GM12872 (cell line): ENCODE measurements around the gene PYGB.

Experiments
- TF ChIP-seq, protein P1 (sequence below): IDR thresholded peaks from 3 replicates; pipeline ENCODE4 v1.5.1; 2011; ENCODE audit warnings: low read depth, mild to moderate bottlenecking, low read length, moderate library complexity; ENCODE audit not compliant: insufficient read depth

PYGB gene

DNA sequence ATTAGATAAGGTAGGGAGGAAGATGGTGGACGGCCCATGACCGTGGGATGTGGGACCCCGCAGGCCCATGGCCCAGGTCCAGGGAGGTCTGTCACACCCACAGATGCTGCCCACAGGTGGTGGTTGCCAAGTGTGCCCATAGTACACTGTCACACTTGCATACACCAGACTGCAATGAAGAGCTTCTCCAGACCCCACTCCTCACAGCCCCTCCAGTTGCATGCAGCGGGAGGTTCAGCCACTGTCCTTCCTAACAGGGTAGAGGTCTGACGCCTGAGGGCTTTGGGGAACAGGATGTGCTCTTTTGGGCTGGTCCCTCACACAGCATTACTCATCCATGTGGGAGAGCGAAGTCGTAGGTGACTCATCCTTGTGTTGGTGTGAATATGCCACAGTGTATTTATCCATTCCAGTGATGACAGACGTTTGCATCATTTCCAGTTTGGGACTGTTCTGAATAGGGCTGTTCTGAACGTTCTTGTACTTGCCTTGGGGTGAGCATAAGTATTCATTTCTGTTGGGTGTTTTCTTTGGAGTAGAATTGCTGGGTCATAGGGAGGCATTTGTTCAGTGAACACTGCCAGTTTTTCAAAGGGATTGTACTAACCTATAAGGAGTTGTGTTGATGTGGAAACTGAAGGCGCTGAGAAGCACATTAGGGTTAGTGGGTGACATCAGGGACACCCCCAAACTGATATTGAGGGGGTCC, 10.1 kb upstream of the PYGB start:
- TF ChIP-seq, protein P1, sequence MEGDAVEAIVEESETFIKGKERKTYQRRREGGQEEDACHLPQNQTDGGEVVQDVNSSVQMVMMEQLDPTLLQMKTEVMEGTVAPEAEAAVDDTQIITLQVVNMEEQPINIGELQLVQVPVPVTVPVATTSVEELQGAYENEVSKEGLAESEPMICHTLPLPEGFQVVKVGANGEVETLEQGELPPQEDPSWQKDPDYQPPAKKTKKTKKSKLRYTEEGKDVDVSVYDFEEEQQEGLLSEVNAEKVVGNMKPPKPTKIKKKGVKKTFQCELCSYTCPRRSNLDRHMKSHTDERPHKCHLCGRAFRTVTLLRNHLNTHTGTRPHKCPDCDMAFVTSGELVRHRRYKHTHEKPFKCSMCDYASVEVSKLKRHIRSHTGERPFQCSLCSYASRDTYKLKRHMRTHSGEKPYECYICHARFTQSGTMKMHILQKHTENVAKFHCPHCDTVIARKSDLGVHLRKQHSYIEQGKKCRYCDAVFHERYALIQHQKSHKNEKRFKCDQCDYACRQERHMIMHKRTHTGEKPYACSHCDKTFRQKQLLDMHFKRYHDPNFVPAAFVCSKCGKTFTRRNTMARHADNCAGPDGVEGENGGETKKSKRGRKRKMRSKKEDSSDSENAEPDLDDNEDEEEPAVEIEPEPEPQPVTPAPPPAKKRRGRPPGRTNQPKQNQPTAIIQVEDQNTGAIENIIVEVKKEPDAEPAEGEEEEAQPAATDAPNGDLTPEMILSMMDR, result no peak

DNA sequence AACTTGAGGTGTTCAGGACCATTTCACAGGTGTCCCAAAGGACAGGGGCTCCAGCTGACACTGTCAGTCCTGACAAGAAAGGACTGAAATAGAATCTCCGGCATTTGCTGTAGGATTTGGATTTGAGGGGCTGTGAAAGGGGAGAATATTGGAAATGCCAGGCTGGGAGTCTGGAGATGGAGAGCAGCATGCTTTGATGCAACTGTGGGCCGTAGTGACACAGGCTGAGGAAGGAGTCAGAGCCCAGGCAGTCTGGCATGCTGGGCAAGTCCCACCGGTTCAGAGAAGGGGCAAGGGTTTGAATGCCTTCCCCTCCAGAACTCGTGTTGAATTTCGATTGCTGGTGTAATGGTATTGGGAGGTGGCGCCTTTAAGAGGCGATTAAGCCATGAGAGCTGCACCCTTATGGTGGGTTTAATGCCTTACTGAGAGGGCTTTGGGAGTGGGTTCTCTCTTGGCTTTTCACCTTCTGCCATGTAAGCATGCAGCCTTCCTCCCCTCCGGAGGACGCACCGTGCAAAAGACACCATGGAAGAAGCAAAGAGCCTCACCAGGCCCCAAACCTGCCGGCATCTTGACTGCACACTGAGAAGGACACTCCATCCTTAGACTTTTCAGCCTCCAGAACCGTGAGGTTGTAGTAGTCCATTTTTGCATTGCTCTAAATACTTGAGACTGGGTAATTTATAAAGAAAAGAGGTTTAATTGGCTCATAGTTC, 9.4 kb upstream of the PYGB start:
- TF ChIP-seq, protein P1, result no peak

DNA sequence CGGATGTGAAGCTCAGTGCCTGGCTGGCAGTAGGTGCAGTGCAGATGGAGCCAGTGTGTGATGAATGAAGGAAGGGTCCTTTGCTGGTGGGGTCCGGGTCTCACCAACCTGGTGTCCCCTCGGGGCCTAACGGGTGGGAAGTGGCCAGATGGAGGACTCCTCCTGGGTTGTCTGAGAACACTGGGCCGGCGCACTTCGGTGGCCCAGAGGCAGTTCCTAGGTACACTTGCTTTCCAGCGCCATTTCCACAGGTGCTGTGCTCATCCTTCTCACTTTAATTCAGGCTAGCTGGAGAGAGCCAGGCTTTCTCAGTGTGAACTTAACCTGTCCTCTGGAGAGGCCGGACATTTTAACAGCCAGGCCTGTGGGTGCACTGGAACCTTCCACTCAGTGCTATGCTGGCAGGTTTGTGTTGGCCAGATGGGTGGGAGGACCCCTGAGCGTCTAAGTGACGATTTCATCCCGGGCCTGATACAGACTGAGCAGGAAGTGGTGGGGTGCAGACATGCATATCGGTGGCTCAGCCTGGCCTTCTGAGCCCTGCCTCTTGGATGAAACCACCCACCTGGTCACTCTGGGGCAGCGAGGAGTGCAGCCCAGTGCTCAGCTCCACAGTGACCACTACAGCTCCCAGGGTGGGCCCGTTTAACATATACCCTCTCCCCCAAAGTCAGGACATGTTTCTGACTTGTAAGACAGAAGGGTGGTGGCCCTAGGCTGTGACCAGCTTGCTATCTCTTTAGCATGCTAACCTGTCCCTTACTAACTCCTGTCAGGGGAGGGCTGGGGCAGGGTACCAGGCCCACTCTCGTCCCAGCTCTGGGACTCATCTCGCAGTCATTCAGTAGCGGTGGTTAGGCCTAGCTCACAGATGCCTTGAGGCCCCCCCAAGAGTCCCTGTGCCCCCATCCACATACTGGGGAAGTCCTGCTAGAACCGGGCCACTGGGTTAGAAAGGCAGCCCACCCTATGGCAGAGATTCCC, 8.2 kb upstream of the PYGB start:
- TF ChIP-seq, protein P1, result no peak

DNA sequence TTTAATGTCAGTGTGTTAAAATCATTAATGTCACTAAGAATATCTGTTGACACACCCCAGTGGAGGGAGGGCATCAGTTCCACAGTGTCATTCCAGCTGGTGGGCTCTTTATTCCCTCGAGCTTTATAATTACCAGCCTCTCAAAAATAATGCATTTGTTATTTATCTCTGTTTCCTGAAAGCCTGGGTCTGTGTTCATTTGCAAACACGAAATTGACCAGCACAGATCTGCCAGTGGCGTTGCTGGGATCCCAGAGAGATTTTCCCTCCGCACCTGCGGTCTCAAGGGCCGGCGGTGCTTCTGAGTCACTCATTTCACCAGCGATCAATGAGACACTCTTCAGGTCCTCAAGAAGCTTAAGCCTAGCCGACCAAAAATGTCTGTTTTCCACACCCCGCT, 5.7 kb upstream of the PYGB start:
- TF ChIP-seq, protein P1, result no peak

DNA sequence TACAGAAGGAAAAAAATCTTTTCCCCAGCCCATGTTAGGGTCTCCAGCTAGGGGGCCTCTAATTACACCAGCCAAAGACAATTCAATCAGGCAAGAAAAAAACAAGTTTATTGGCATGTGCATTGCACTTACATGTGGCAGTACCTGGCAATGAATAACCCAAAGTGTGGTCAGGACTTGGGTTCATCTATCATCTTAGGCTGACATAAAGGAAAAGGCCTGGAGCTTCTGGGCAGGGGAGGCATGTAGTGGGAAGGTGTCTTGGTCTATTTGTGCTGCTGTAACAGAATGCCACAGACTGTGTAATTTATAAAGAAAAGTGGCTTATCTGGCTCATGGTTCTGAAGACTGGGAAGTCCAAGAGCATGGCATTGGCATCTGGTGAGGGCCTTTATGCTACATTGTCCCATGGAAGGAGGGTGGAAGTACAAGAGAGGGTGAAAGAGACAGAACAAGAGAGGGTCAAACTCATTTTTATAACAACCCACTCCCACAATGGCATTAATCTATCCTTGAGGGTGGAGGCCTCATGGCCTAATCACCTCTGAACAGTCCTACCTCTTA, 4.4 kb upstream of the PYGB start:
- TF ChIP-seq, protein P1, result no peak

DNA sequence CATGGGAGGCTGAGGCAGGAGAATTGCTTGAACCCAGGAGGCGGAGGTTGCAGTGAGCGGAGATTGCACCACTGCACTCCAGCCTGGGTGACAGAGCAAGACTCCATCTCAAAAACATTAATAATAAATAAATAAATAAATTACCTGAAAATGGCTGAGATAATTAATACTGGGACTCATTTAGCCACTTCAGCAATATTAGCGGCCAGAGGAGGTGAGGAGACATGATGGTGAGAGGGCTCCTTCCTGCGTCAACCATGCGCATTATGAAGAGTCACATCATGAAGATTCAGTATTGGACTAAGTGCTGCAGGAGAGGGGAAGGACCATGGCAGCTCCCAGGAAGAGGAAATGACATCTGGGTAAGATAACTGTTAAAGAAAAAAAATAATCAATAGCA, 2.9 kb upstream of the PYGB start:
- TF ChIP-seq, protein P1, result no peak
